IPS DF 4.7 (cell line): ENCODE measurements around the gene RIPK4.
"Not testable (repeated sequence)": the region's sequence is repeated elsewhere in the genome, so short reads cannot be mapped to it uniquely, and the experiment has no call there.

Experiments used
- DNase-seq: peaks from one replicate; pipeline ENCODE4 v3.0.0-alpha.2; 2013; ENCODE audit warnings: low spot score; ENCODE audit errors: extremely low read depth

The RIPK4 gene

DNA sequence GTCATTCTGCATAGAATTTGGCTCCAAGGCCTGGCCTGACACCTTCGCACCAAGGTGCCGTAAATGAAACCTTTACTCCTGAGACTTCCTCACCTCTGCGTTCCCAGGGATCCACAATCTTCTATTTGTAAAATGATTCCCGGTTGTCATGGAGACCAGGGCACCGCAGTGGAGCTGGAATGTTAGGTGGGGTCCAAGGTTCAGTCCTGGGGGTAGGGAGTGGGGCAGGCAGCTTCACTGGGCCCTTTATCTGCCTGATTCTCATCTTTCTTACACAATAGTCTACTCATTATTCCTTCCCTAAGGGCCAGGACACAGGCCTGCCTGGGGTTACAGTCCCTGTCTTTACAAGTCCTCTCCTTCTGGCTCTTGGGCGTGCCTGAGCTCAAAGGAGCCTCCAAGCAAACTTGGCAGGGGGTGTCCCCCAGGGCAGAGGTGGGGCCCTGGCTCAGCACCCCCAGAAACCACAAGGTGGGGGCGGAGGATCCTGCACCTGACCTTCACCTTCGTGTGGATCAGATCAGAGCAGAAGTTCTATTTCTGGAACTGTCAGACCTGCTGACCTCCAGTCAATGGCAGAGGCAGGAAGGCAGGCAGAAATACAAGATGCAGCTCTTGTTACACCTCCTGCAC is 51.1 kb downstream of the RIPK4 start:
- no peak for DNase-seq

DNA sequence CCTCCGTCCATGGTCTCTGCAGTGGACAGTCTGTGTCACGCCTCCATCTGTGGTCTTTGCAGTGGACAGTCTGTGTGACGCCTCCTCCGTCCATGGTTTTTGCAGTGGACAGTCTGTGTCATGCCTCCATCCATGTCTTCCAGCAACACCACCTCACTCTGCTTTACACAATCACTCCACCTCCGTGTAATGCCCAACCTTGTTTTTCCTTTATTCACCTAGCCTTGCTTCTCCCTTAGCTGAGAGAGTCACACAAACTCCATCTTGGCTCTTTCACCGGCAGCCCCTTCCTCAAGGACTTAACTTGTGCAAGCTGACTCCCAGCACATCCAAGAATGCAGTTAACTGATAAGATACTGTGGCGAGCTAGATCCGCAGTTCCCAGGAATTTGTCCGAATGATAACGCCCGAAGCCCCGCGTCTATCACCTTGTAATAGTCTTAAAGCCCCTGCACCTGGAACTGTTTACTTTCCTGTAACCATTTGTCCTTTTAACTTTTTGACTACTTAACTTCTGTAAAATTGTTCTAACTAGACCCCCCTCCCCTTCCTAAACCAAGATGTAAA is 52.5 kb downstream of the RIPK4 start:
- not testable (repeated sequence) for DNase-seq

DNA sequence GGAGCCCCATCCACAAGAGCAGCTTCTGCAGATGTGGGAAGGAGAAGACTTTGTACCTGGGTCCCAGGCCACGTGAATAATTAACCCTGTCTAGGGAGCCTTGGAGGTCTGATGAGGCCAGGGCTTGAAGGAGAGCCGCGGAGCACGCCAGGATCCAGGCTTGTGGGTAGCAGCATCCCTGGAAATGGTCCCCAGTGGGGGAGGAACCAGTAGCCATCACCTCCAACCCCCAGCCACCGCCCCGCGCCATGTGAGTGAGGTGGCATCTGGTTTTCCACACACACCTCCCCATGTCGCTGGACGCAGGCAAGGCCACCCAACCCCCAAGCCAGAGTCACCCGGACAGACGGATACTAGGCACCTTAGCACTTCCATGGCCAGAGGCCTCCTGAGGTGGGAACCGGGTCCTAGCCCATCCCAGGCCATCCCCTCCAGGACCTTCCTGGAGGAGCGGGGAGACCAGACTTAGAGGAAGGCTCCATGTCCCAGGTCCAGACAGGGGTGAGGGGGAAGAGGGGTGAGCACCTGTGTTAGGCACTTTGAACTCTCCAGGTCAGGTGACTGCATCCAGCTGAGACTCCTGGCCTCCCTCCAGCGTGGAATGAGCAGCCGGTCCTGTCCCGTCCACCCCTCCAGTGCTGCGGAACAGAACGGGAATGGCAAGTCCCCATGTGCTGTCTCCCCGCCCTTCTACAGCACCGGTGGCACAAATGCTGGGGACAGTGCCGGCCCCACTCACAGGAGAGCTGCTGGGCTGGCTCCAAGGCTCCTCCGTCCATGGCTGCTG is 53.2 kb downstream of the RIPK4 start:
- DNase-seq: no peak

DNA sequence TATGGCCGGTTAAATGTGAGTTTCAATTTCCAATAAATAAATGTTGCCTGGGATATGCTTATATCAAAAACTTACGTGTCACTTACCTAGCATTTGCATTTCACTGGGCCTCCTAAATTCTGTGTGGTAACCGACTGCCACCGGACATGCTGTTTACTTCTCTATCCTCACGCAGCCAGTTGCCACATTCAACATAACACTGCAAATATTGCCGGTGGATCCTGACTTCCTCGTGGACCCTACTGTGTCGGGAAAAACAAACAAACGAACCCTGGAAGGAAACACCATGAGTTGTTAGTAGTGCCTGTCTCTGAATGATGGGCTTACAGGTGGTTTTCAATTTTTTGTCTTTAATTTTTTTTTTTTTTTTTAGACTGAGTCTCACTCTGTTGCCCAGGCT is 54.1 kb downstream of the RIPK4 start:
- no peak for DNase-seq

DNA sequence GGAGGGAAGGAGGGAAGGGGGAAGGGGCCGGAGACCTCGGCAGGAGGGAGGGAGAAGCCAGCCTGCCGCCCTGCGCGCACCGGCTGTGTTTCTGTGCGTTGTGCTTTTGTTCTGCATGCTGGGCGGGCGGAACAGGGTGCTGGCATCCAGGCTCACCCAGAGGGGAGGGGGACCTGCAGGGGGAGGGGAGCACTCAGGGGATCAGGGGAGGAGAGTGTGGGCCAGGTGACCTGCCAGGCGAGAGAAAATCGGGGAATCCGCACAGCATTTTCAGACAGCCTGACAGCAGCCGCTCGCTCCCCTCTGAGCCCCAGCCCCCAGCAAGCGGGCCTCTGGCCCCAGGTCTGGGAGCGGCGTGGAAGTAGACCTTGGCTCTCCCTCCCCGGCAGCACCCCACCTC is 54.7 kb downstream of the RIPK4 start:
- no peak for DNase-seq

DNA sequence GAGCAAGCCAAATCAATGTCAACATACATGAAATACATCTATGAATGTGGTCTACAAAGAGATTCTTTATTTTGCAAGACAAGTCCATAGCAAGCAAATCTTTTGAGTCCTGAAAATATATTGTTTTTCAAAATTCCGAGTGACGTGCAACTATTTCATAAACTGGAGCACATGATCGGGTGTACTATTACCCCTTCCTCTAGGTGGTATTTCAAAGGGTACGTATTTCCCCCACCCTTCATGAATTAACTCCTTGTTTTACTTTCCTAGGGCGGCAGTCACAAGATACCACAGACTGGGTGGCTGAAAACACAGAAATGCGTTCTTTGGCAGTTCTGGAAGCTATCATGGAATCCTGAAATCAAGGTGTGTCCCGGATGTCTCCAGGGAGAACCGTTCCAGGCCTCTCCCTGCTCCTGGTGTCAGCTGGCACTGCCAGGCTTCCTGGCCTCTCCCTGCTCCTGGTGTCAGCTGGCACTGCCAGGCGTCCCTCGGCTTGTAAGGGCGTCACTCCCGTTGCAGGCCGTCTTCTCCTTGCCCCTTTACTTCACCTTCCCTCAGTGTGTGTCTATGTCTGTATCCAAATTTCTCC is 55.3 kb downstream of the RIPK4 start:
- DNase-seq: no peak

DNA sequence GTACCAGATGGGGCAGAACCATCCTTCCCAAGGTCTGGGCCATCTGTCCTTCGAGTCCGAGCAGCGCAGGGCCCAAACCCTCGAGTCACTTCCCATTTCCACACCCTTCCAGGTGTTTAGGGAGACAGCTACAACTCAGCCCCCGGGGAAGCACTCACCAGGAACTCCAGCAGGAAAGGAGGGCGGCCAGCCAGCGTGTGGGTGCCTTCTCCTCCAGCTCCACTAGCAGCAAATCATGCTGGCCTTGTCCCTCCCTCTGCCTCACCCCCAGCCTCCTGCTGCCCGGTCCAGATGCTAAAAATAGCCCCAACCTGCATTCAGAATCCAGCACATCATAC is 56.1 kb downstream of the RIPK4 start:
- DNase-seq: no peak

DNA sequence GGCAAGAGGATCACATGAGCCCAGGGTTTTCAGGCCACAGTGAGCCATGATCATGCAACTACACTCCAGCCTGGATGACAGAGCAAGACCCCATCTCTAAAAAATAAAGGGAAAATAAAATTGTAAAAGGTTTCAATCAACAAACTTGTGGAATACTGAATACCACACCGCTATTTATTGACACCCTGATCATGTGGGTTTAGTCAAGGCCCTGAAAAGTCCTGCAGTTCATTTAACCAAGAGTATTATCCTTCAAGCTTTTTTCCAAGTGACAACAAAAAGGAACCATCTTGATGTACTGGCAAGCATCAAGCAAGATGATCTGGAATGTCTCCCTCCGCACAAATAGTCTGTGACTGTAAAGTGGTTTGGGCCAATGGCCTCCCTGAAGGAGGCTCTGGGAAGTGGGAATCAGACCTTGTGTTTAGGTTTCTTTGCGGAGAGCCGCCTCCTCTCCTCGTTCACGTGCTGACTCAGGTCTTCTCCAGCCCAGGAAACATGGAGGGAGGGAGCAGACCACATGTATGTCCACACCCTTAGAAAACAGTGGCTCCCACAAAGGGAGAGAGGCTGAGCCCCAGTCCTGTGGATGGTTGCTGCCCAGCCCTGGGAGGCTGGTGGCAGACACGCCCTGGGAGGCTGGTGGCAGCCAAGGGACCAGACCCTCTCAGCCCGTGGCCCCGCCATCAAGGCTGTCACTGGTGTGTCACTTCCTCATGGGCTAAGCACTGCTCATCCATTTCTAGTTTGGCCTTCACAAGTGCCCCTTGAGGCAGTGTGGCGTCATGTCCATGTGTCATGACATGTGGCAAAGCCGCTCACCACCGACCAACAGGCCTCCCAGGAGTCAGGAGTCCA is 56.7 kb downstream of the RIPK4 start:
- no peak for DNase-seq

DNA sequence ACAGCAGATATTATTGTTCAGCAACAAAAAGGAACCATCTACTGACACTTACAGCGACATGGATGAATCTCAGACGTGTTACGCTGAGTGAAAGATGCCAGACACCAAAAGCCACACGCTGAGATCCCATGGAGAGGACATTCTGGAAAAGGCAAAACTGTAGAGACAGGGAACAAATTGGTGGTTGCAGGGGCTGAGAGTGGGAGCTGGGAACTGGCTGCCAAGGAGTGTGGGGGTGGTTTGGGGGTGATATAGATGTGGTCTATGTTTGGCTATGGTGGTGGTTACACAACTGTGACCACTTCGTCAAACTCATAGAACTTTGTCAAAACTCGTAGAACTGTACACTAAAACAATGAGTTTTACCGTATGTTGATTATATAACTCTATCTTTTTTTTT is 57.7 kb downstream of the RIPK4 start:
- DNase-seq: no peak

DNA sequence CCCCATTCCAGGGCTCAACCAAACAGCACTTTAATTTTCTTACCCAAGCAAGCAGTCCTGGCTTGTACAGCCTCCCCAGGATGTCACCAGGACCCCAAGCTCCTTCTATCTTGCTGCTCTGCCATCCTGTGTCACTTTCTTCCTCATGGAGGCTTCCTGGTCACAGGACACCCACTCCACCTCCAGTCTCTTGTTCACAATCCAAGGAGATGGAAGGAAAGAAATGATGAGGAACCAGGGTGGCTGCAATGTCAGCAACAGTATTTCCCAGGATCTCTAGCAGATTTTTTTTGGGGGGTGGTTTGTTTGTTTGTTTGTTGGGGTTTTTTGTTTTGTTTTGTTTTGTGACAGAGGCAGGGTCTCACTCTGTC is 58.9 kb downstream of the RIPK4 start:
- DNase-seq: no peak

DNA sequence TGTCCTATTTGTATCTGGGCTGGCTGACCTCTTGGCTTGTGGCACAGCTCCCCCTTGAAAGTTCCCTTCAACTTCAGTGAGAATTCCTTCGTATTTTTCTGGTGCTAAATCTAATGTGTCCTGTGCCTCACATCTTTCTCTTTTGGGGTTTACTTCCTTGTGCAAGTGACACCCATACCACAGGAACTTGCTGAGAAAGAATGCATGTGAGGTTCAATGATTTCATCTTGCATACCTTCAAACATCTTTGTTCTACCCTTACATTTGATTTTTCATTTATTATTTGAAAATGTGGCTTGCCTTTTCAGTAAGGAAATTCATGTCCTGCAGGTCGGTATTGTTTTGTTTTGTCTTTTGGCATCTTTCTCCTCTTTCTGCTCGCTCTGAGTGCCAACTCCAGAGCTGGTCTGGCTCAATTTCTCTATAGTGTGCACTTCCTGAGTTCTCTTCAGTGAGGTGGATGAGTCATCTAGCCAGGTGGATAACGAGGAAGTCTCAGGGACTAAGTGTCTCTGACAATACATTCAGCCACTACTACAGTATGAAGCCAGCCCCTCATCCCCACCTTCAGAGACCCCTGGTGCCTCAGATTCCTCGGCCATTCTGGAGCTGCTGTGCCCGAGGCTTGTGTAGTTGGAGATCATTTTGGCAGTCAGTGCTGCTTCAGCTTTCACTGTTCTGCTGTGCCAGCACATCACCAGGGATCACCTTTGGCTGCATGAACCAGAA is 59.5 kb downstream of the RIPK4 start:
- DNase-seq: no peak

DNA sequence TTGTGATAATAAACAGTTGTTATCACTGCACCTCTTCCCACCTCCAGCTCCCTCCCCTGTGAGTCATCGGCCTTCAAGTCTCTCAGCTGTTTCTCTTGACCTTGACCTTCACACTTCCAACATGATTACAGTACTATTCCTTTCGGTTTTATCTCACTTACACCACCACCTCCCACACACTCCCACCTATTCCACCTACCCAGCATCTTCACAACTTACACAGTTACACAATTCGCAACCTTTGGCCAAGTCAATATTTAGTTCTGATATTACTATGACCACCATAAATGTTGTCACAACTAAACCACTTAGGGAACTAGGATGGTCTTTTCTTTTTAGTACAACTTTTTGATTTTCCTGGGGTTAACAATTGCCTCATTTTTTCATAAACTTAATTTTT is 60.2 kb downstream of the RIPK4 start:
- no peak for DNase-seq

DNA sequence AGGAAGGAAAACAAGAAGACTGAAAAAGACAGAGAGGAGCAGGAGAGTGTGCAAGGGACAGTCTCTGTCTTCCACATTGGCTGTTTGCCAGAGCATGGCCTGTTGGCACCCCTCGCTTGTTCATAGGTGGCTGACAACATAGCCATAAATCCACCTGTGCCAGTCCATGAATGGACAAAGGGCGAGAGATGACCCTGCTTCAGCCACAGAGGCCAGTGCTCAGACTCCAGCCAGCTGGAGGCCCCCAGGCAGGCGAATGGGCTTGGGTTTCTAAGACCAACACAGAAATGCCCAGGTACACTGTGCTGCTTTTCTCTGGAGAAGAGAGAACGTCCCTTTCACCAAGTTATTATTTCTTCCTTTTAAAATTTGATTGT is 60.6 kb downstream of the RIPK4 start:
- no peak for DNase-seq

DNA sequence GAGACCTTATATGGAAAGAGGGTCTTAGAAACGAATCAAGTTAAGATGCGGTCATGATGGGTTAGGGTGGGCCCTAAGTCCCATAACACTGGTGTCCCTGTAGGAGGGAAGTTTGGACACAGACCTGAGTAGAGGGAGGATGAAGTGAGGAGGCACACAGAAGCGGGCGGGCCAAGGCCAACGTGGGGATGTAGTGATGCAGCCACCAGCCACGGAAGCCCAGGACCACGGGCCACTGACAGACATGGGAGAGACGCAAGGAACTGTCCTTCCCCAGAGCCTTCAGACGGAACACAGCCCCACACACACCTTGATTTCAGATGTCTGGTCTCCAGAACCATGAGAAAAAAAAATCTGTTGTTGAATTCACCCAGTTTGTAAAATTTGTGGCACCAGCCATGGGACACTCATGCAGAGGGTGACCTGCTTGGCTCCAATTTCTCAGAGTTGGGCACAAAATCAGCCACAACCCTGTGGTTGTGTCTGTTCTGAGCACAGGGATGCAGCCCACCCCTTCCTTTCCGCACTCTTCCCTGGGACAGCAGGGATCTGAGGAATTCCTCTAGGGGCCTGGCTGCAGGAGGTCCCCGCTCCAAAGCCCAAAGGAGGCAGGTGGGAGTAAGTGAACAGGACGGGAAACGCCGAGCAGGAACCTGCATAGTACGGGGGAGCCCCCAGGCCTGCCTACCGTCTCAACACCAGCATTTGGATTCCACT is 61.1 kb downstream of the RIPK4 start:
- DNase-seq: no peak

DNA sequence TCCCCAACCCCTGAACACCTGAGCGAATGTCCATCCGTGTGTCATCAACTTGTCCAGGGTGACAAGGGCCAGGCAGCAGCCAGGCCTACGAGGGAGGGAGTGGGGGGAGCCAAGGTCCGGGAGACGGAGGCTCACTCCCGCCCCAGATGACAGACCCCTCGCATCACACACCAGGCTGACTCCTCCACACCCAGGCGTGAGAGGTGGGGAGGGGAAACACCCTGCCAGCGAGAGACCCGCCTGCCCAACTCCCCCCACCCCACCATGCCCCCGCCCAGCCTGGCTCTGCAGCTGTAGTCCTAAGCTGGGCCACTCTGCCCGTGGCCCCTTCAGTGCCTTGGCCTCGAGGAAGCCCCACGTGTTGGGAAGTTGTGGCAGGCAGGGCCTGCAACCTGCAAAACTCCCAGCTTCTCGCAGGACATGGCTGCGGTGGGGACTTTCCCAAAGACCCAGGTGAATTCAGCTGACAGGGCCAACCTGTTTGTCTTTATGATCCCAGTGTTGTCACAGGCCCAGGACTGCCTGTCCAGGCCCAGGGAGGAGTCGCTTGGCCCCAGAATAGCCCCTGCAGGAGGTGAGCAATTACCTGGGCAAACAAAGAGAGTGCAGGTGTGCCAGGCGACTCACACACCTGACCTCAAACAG is 62.9 kb downstream of the RIPK4 start:
- no peak for DNase-seq

DNA sequence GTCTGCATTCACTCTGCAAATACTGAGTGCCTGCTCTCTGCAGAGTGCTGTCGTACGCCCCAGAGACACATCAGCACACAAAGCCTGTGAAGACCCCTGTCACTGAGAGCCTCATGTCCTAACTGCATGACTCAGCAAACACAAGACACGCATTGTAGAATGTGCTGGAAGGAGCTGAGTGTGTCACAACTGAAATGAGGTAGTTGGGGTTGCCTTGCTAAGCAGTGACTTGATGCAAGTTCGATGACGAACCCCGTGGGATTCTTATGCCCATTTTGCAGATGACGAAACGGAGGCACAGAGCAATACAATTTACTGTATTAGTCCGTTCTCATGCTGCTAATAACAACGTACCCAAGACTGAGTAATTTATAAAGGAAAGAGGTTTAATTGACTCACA is 65.1 kb downstream of the RIPK4 start:
- DNase-seq: no peak

DNA sequence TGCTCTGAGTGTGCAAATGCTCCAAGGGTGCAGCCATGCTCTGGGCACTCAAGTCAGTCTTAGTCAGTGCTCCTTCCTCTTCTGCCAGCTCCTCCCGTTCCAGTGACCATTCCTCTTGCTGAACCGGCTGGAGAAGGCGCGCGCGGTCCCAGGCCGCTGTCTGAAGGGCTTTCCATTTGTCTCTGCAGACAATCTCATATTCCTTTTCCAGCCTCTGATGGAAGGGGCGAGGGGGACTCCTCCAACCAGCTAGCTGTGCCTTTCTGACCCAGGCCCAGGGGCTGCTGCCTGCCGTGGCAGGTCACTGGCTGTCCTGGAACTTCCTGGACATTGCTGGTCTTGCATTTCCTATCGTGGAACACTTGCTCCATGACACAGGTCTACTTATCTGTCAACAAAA is 67.5 kb downstream of the RIPK4 start:
- DNase-seq: no peak

DNA sequence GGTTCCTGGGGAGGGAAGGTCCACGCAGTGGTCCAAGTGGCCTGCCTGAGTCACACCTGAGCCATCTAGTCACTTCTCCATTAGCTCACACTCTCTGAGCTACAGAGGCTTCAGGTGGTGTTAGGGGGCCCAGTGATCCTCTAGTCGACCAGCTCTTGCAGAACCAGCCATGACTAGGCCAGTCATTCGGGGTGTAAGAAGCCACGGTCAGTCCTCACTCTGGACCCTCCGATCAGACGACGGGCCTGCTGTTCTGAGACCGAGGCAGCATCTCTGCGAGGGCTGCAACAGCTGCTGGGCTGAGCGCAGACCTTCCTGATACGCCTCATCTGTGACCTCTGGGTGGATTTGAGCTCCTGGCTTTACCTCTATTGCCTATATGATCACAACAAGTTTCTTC is 68.8 kb downstream of the RIPK4 start:
- DNase-seq: no peak

DNA sequence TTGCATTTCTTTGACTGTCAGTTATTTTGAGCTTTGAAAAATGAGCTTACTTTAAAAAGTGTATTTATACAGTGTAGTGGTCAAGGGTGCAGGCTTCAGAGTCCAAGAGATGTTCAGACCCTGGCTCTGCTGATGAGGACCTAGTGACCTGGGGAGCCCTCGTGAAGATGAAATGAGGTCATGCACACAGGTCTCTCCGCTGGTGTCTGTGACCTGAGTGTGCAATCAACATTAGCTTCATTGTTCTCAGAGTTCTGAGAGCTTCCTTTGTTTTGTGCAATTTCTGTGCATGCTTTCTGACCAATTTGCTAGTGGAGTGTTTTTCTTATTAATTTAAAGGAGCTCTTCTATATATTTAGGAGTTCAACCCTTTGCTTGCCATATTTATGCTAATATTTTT is 71.3 kb downstream of the RIPK4 start:
- no peak for DNase-seq

DNA sequence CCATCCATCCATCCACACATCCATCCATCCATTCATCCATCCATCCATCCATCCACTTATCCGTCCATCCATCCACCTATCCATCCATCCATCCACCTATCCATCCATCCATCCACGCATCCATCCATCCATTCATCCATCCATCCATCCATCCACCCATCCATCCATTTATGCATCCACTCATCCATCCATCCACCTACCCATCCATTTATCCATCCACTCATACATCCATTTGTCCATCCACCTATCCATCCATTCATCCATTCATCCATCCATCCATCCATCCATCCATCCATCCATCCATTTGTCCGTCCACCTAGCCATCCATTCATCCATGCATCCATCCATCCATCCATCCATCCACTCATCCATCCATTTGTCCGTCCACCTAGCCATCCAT is 72.8 kb downstream of the RIPK4 start:
- not testable (repeated sequence) for DNase-seq
